Dedifferentiated amniotic fluid mesenchymal stem cell (primary cell): ENCODE measurements around the gene INPP5A.

Experiments
- DNase-seq: peaks from one replicate; pipeline ENCODE4 v3.0.0-alpha.2; 2016; ENCODE audit errors: extremely low spot score

Gene INPP5A

GRCh38 chr10:132579027-132579859 lies 41.7 kb downstream of the INPP5A start:
- no peak for DNase-seq

- DNase-seq, result no peak
Observed at GRCh38 chr10:132580143-132580542, 42.6 kb downstream of the INPP5A start.

- no peak for DNase-seq
Observed at GRCh38 chr10:132580617-132581016, 43.0 kb downstream of the INPP5A start.

- no peak for DNase-seq
Observed at GRCh38 chr10:132582137-132582536, 44.5 kb downstream of the INPP5A start.

GRCh38 chr10:132582771-132583170 lies 45.2 kb downstream of the INPP5A start:
- no peak for DNase-seq

- DNase-seq, result no peak
Observed at GRCh38 chr10:132583456-132583855, 45.9 kb downstream of the INPP5A start.

- no peak for DNase-seq
Observed at GRCh38 chr10:132584081-132584480, 46.5 kb downstream of the INPP5A start.

- DNase-seq, result no peak
Observed at GRCh38 chr10:132585732-132586722, 48.4 kb downstream of the INPP5A start.

GRCh38 chr10:132586739-132587138 lies 49.2 kb downstream of the INPP5A start:
- no peak for DNase-seq

GRCh38 chr10:132587175-132587574 lies 49.6 kb downstream of the INPP5A start:
- no peak for DNase-seq

GRCh38 chr10:132588301-132589013 lies 50.9 kb downstream of the INPP5A start:
- DNase-seq, result no peak

- DNase-seq, result no peak
Observed at GRCh38 chr10:132589015-132589414, 51.4 kb downstream of the INPP5A start.

- DNase-seq, result no peak
Observed at GRCh38 chr10:132589681-132590080, 52.1 kb downstream of the INPP5A start.

- DNase-seq, result no peak
Observed at GRCh38 chr10:132590094-132590751, 52.6 kb downstream of the INPP5A start.

- DNase-seq, result no peak
Observed at GRCh38 chr10:132590752-132591121, 53.1 kb downstream of the INPP5A start.

GRCh38 chr10:132591166-132591971 lies 53.8 kb downstream of the INPP5A start:
- DNase-seq, result peak; percentile 29

- no peak for DNase-seq
Observed at GRCh38 chr10:132592790-132593383, 55.3 kb downstream of the INPP5A start.

- no peak for DNase-seq
Observed at GRCh38 chr10:132593389-132593788, 55.8 kb downstream of the INPP5A start.

GRCh38 chr10:132593900-132594876 lies 56.6 kb downstream of the INPP5A start:
- DNase-seq, result no peak
